GM12865 (cell line): ENCODE results near the gene TMA7.

ENCODE experiments used
- DNase-seq: peaks from one replicate; pipeline ENCODE4 v3.0.0; 2010; ENCODE audit warnings: low read depth
- H3K4me3 ChIP-seq: 2 replicates; pipeline ENCODE4 v1.5.1; 2011; ENCODE audit warnings: mild to moderate bottlenecking, low read depth, low read length, control low read depth
- CTCF ChIP-seq: IDR thresholded peaks from 2 replicates; pipeline ENCODE4 v1.5.1; 2011; ENCODE audit warnings: low read length, control low read depth, low read depth, inconsistent platforms; ENCODE audit not compliant: insufficient read depth; ENCODE audit errors: missing control alignments

Gene TMA7

GRCh38 chr3:48436855-48437254 is 3.2 kb upstream of the TMA7 start:
- no peak for DNase-seq
- H3K4me3 ChIP-seq = no peak overlapping the region
- no peak for TF ChIP-seq CTCF

GRCh38 chr3:48437812-48438211 is 2.2 kb upstream of the TMA7 start:
- H3K4me3 ChIP-seq = no peak overlapping the region
- TF ChIP-seq CTCF = no peak
- DNase-seq = no peak

- DNase-seq = no peak
- TF ChIP-seq CTCF = no peak
- H3K4me3 ChIP-seq = peak overlapping the region; percentile 93
These were observed 517 bp downstream of the TMA7 start for GRCh38 chr3:48440590-48440958.

- H3K4me3 ChIP-seq = peak overlapping the region; percentile 93; the same call in 1 of the 2 replicates
- no peak for DNase-seq
- no peak for TF ChIP-seq CTCF
These were observed 1.9 kb downstream of the TMA7 start for GRCh38 chr3:48441940-48442339.

- H3K4me3 ChIP-seq = peak overlapping the region; percentile 95; the same call in 1 of the 2 replicates
These were observed 5.3 kb downstream of the TMA7 start for GRCh38 chr3:48445277-48445882.

GRCh38 chr3:48446043-48446424 is 6.0 kb downstream of the TMA7 start:
- no peak for TF ChIP-seq CTCF
- peak overlapping the region; percentile 95 for H3K4me3 ChIP-seq
- no peak for DNase-seq

More at GRCh38 chr3:48445277-48445882, 5.3 kb downstream of the TMA7 start:
- TF ChIP-seq CTCF = no peak
- DNase-seq = no peak
